Bronchial epithelial cell (primary cell): Measurements from ENCODE around the gene M1AP. TPM values are rescaled to one million over a fixed set of nuclear protein-coding genes. Genes with fewer than 3 reads are reported as not detected.

ENCODE experiments used
- DNase-seq: peaks from one replicate; pipeline ENCODE4 v3.0.0-alpha.2; 2010; ENCODE audit warnings: low read depth
- FAIRE-seq: peaks from 2 replicates; lab custom pipeline; 2011; peaks lifted over from hg19 to GRCh38; lab: Jason Lieb, UNC
- H3K27me3 ChIP-seq: 2 replicates; pipeline ENCODE4 v1.5.1; 2011; ENCODE audit warnings: low read length; ENCODE audit not compliant: control insufficient read depth, insufficient read depth
- H3K36me3 ChIP-seq: 2 replicates; pipeline ENCODE4 v1.5.1; 2011; ENCODE audit warnings: low read length; ENCODE audit not compliant: control insufficient read depth, insufficient read depth
- H3K4me3 ChIP-seq: 2 replicates; pipeline ENCODE4 v1.5.1; 2011; ENCODE audit warnings: mild to moderate bottlenecking, low read depth, low read length, control low read depth
- CTCF ChIP-seq: IDR thresholded peaks from 2 replicates; pipeline ENCODE4 v1.5.1; 2011; ENCODE audit warnings: mild to moderate bottlenecking, moderate library complexity, low read length, control low read depth, inconsistent platforms; ENCODE audit not compliant: insufficient read depth, severe bottlenecking
- total RNA-seq: library from RNA; depleted of rRNA; stranded (reverse); fragments of >200 nt; gene quantifications from 2 replicates; pipeline ENCODE4 v1.2.1, GENCODE V29; 2014

M1AP gene
- total RNA-seq, 1 donor from 2014 or later = 0.53 TPM

- no peaks in the 10 kb centered on the region for H3K27me3 ChIP-seq
- TF ChIP-seq CTCF = no peak
- DNase-seq (no peak), FAIRE-seq (no peak)
- no peak overlapping the region for H3K4me3 ChIP-seq
- H3K36me3 ChIP-seq = no peaks in the 10 kb centered on the region
Observed at GRCh38 chr2:74693213-74693612, 45.1 kb upstream of the M1AP start.

- DNase-seq (peak; percentile 40), FAIRE-seq (no peak)
- no peaks in the 10 kb centered on the region for H3K36me3 ChIP-seq
- TF ChIP-seq CTCF = no peak
- H3K4me3 ChIP-seq = no peak overlapping the region
- no peaks in the 10 kb centered on the region for H3K27me3 ChIP-seq
Observed at GRCh38 chr2:74691929-74692328, 43.8 kb upstream of the M1AP start.

GRCh38 chr2:74690571-74690970 lies 42.4 kb upstream of the M1AP start:
- peak; percentile 83 for TF ChIP-seq CTCF
- no peak overlapping the region for H3K4me3 ChIP-seq
- no peaks in the 10 kb centered on the region for H3K27me3 ChIP-seq
- no peaks in the 10 kb centered on the region for H3K36me3 ChIP-seq
- DNase-seq = peak; percentile 74
- no peak for FAIRE-seq

- Histone ChIP-seq H3K4me3 (no peak overlapping the region), H3K36me3 (no peaks in the 10 kb centered on the region), H3K27me3 (no peaks in the 10 kb centered on the region)
- TF ChIP-seq CTCF = no peak
- peak; percentile 66 for DNase-seq
- no peak for FAIRE-seq
Observed at GRCh38 chr2:74689671-74690070, 41.5 kb upstream of the M1AP start.

- Histone ChIP-seq H3K4me3 (no peak overlapping the region), H3K27me3 (no peaks in the 10 kb centered on the region), H3K36me3 (no peaks in the 10 kb centered on the region)
- FAIRE-seq = no peak
- peak; percentile 37 for DNase-seq
- no peak for TF ChIP-seq CTCF
Observed at GRCh38 chr2:74688881-74689280, 40.8 kb upstream of the M1AP start.

- H3K36me3 ChIP-seq = no peaks in the 10 kb centered on the region
- H3K4me3 ChIP-seq = no peak overlapping the region
- H3K27me3 ChIP-seq = no peaks in the 10 kb centered on the region
- DNase-seq (no peak), FAIRE-seq (no peak)
- no peak for TF ChIP-seq CTCF
Observed at GRCh38 chr2:74685408-74685807, 37.3 kb upstream of the M1AP start.
